Myocyte (in vitro differentiated cells): Measurements from ENCODE around the gene SPI1. TPM values are rescaled to one million over a fixed set of nuclear protein-coding genes. Genes with fewer than 3 reads are reported as not detected.
"Not testable (repeated sequence)": the region's sequence is repeated elsewhere in the genome, so short reads cannot be mapped to it uniquely, and the experiment has no call there.

ENCODE experiments used
- DNase-seq: peaks from one replicate; pipeline ENCODE4 v3.0.0-alpha.2; 2012; ENCODE audit warnings: low read depth
- microRNA-seq: library from miRNA; unstranded; fragments of <30 nt; microRNA quantifications from one replicate; pipeline ENCODE4, GENCODE V29; 2016
- total RNA-seq: library from RNA; depleted of rRNA; stranded (reverse); fragments of >200 nt; gene quantifications from 2 replicates; pipeline ENCODE4 v1.2.3, GENCODE V29; 2014

Gene SPI1
- total RNA-seq, 1 donor from 2014 or later = not detected

- DNase-seq = no peak
Measured at GRCh38 chr11:47327949-47328348, 50.4 kb downstream of the SPI1 start.

GRCh38 chr11:47327025-47327424, 51.3 kb downstream of the SPI1 start:
- DNase-seq = no peak

GRCh38 chr11:47326198-47326597, 52.1 kb downstream of the SPI1 start:
- DNase-seq = no peak

- DNase-seq = no peak
Measured at GRCh38 chr11:47325271-47326041, 52.9 kb downstream of the SPI1 start.

- DNase-seq = no peak
Measured at GRCh38 chr11:47324520-47324919, 53.8 kb downstream of the SPI1 start.

GRCh38 chr11:47318166-47318565, 60.2 kb downstream of the SPI1 start:
- DNase-seq = no peak

- no peak for DNase-seq
Measured at GRCh38 chr11:47317064-47317828, 61.1 kb downstream of the SPI1 start.

- DNase-seq = not testable (repeated sequence)
Measured at GRCh38 chr11:47316501-47316900, 61.8 kb downstream of the SPI1 start.

GRCh38 chr11:47314992-47315391, 63.4 kb downstream of the SPI1 start:
- DNase-seq = no peak

- DNase-seq = no peak
Measured at GRCh38 chr11:47308050-47308823, 70.1 kb downstream of the SPI1 start.

GRCh38 chr11:47306484-47306844, 71.9 kb downstream of the SPI1 start:
- DNase-seq = no peak

GRCh38 chr11:47305734-47306483, 72.4 kb downstream of the SPI1 start:
- peak; percentile 87 for DNase-seq

Small RNA genes within 50 kb of the gene (microRNA-seq; reads per million reads assigned to microRNA genes)
- not detected for gene MIR4487

Other genes starting within 250 kb of the SPI1 start
- gene ARFGAP2, start 201.7 kb downstream of the SPI1 start, total RNA-seq = 163 and 175 TPM in 2 replicates
- gene PACSIN3, start 192.1 kb downstream of the SPI1 start, total RNA-seq = 29.9 and 35.9 TPM in 2 replicates
- gene DDB2, start 163.6 kb downstream of the SPI1 start, total RNA-seq = 33.2 and 34.2 TPM in 2 replicates
- 34.8 and 60.8 TPM in 2 replicates for gene ACP2, start 129.7 kb downstream of the SPI1 start, total RNA-seq
- 9.9 and 11.3 TPM in 2 replicates for gene NR1H3, start 120.6 kb downstream of the SPI1 start, total RNA-seq
- 41.0 and 54.4 TPM in 2 replicates for gene MADD, start 108.4 kb downstream of the SPI1 start, total RNA-seq
- gene MYBPC3, start 25.8 kb downstream of the SPI1 start, total RNA-seq = not detected in 2 replicates
- gene SLC39A13, start 30.0 kb upstream of the SPI1 start, total RNA-seq = 124 and 131 TPM in 2 replicates
- 257 and 296 TPM in 2 replicates for gene PSMC3, start 47.9 kb upstream of the SPI1 start, total RNA-seq
- 321 and 358 TPM in 2 replicates for gene RAPSN, start 70.6 kb upstream of the SPI1 start, total RNA-seq
- gene CELF1, start 174.6 kb upstream of the SPI1 start, total RNA-seq = 74.7 and 127 TPM in 2 replicates
- 79.1 and 79.7 TPM in 2 replicates for gene PTPMT1, start 187.1 kb upstream of the SPI1 start, total RNA-seq
- gene KBTBD4, start 200.4 kb upstream of the SPI1 start, total RNA-seq = 20.8 and 24.1 TPM in 2 replicates
- 111 and 133 TPM in 2 replicates for gene NDUFS3, start 200.5 kb upstream of the SPI1 start, total RNA-seq
- 1.8 and 2.8 TPM in 2 replicates for gene FAM180B, start 208.1 kb upstream of the SPI1 start, total RNA-seq
- 0.13 and 0.16 TPM in 2 replicates for gene C1QTNF4, start 215.9 kb upstream of the SPI1 start, total RNA-seq